B cell (primary cell): ENCODE measurements around the gene OR1A2. TPM values are rescaled to one million over a fixed set of nuclear protein-coding genes. Genes with fewer than 3 reads are reported as not detected.

Source experiments
- ATAC-seq: fragments of 200-7000 bp; cut with Tn5 transposase; one replicate; pipeline ENCODE4 v1.10.0; 2021; ENCODE audit warnings: low read depth, mild to moderate bottlenecking, moderate number of reproducible peaks, moderate library complexity
- CTCF ChIA-PET: fragments of 350-600 bp; sonication (Branson Sonifier 250); formaldehyde crosslinking; loops from one replicate; lab custom pipeline; 2021; ENCODE audit warnings: antibody characterized with exemption, inconsistent platforms; lab: Charles Lee
- POLR2A ChIA-PET: fragments of 350-600 bp; sonication (Branson Sonifier 250); formaldehyde crosslinking; loops from one replicate; lab custom pipeline; 2021; ENCODE audit warnings: antibody characterized with exemption; lab: Charles Lee
- DNase-seq: peaks from one replicate; pipeline ENCODE4 v3.0.0; 2013
- H2AFZ ChIP-seq: 2 replicates; pipeline ENCODE4 v1.6.1; 2012; ENCODE audit warnings: mild to moderate bottlenecking, low read depth, low read length; ENCODE audit not compliant: insufficient read depth, poor library complexity, severe bottlenecking
- H3K27ac ChIP-seq, 2 donors: 1 replicate in 1 of 2; 2 replicates in 1 of 2; pipeline ENCODE4 v1.5.1; 2012 to 2013; ENCODE audit warnings: low read length in 2 of 2, mild to moderate bottlenecking in 2 of 2, moderate library complexity in 1 of 2
- H3K27me3 ChIP-seq, 4 experiments: fragments of 200-600 bp in 1 of 4; sonication (generic) in 1 of 4; replicated peaks in 1 of 4; 1 replicate in 2 of 4; 2 replicates in 2 of 4; pipeline versions ENCODE4 v1.6.1 to v1.7.0; 2013 to 2016; ENCODE audit warnings: low read length in 3 of 4, mild to moderate bottlenecking in 2 of 4, mixed read lengths in 1 of 4, moderate library complexity in 1 of 4; ENCODE audit not compliant: insufficient read depth in 4 of 4, control insufficient read depth in 3 of 4; ENCODE audit errors: control extremely low read depth in 1 of 4
- H3K36me3 ChIP-seq, 2 experiments: replicated peaks in 1 of 2; 1 replicate in 1 of 2; 2 replicates in 1 of 2; pipeline versions ENCODE4 v1.6.1 to v1.7.1; 2013; ENCODE audit warnings: low read length in 1 of 2; ENCODE audit not compliant: insufficient read depth in 2 of 2, control insufficient read depth in 1 of 2; ENCODE audit errors: control extremely low read depth in 1 of 2, extremely low read depth in 1 of 2
- H3K4me1 ChIP-seq, 2 donors: fragments of 200-600 bp in 1 of 2; sonication (generic) in 1 of 2; 1 replicate in 1 of 2; 2 replicates in 1 of 2; pipeline versions ENCODE4 v1.5.1 to v1.6.1; 2013 to 2017; ENCODE audit warnings: low read length in 2 of 2; ENCODE audit not compliant: control insufficient read depth in 2 of 2, insufficient read depth in 2 of 2
- H3K4me2 ChIP-seq: replicated peaks from 2 replicates; pipeline ENCODE3; 2012; ENCODE audit warnings: mild to moderate bottlenecking, low read depth, low read length; ENCODE audit not compliant: poor library complexity, severe bottlenecking
- H3K4me3 ChIP-seq, 5 experiments: fragments of 200-600 bp in 1 of 5; sonication (generic) in 1 of 5; 1 replicate in 3 of 5; 2 replicates in 2 of 5; pipeline versions ENCODE4 v1.5.1 to v1.7.0; 2011 to 2016; ENCODE audit warnings: low read length in 4 of 5, mild to moderate bottlenecking in 4 of 5, low read depth in 2 of 5, control low read depth in 1 of 5, moderate library complexity in 1 of 5; ENCODE audit not compliant: insufficient read depth in 1 of 5; ENCODE audit errors: control extremely low read depth in 1 of 5, extremely low read depth in 1 of 5
- H3K79me2 ChIP-seq: fragments of 200-600 bp; sonication (generic); one replicate; pipeline ENCODE4 v1.6.0; 2016; ENCODE audit warnings: low read length; ENCODE audit not compliant: control insufficient read depth, insufficient read depth
- H3K9ac ChIP-seq: fragments of 200-600 bp; sonication (generic); 2 replicates; pipeline ENCODE4 v1.6.1; 2017; ENCODE audit warnings: mild to moderate bottlenecking, low read length, moderate library complexity
- H3K9me3 ChIP-seq, 3 donors: one replicate each; pipeline versions ENCODE4 v1.6.1 to v1.7.1; 2013; ENCODE audit warnings: low read length in 2 of 3; ENCODE audit not compliant: control insufficient read depth in 2 of 3, insufficient read depth in 1 of 3; ENCODE audit errors: control extremely low read depth in 1 of 3
- H4K20me1 ChIP-seq: 2 replicates; pipeline ENCODE4 v1.6.0; 2012; ENCODE audit warnings: mild to moderate bottlenecking, low read length; ENCODE audit not compliant: insufficient read depth, control insufficient read depth, poor library complexity, severe bottlenecking
- H3K27ac Mint-ChIP-seq: one replicate; pipeline ENCODE4 v1.8.0; 2021; ENCODE audit warnings: mixed read lengths
- H3K27me3 Mint-ChIP-seq: one replicate; pipeline ENCODE4 v1.8.0; 2021; ENCODE audit warnings: mixed read lengths
- H3K4me1 Mint-ChIP-seq: one replicate; pipeline ENCODE4 v1.8.0; 2021; ENCODE audit warnings: mixed read lengths
- H3K4me3 Mint-ChIP-seq: one replicate; pipeline ENCODE4 v1.8.0; 2021; ENCODE audit warnings: mixed read lengths
- H3K9me3 Mint-ChIP-seq: one replicate; pipeline ENCODE4 v1.8.0; 2022; ENCODE audit warnings: mixed read lengths; ENCODE audit not compliant: insufficient read depth
- EZH2 ChIP-seq: IDR thresholded peaks from 2 replicates; pipeline ENCODE4 v1.6.1; 2012; ENCODE audit warnings: borderline replicate concordance, low read depth, mild to moderate bottlenecking, moderate library complexity, low read length; ENCODE audit not compliant: insufficient read depth, poor library complexity, severe bottlenecking
- WGBS: methylation state at CpG from one replicate; pipeline ENCODE4 v1.1.5; 2013; ENCODE audit warnings: missing lambda C conversion rate; ENCODE audit not compliant: insufficient coverage; 5-methylcytosine and 5-hydroxymethylcytosine counted together
- intact Hi-C: fragments of 100-400 bp; cut with micrococcal nuclease; formaldehyde crosslinking; loops from one replicate; pipeline ENCODE4 v1.10.0; 2022
- polyA minus RNA-seq: library from RNA; depleted of rRNA, polyadenylated mRNA; stranded (reverse); fragments of >200 nt; gene quantifications from 2 replicates; pipeline ENCODE4 v1.2.3, GENCODE V29; 2012
- polyA plus RNA-seq: library from polyadenylated mRNA; depleted of rRNA; stranded (reverse); fragments of >200 nt; gene quantifications from 2 replicates; pipeline ENCODE4 v1.2.3, GENCODE V29; 2012
- total RNA-seq, 2 donors: library from RNA; stranded (reverse); fragments of 120-200 nt in 1 of 2; gene quantifications; 1 replicate in 1 of 2; 2 replicates in 1 of 2; pipeline versions ENCODE4 v1.2.3 to v1.2.4, GENCODE V29; 2013 to 2022
- TF ChIP-seq, protein P1 (sequence below): fragments of 200-600 bp; IDR thresholded peaks from one replicate; pipeline ENCODE4 v1.8.0; 2022; ENCODE audit warnings: antibody characterized with exemption, mild to moderate bottlenecking

Gene OR1A2, protein sequence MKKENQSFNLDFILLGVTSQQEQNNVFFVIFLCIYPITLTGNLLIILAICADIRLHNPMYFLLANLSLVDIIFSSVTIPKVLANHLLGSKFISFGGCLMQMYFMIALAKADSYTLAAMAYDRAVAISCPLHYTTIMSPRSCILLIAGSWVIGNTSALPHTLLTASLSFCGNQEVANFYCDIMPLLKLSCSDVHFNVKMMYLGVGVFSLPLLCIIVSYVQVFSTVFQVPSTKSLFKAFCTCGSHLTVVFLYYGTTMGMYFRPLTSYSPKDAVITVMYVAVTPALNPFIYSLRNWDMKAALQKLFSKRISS
- total RNA-seq, result not detected in 2 replicates
- total RNA-seq (2013), result not detected
- polyA plus RNA-seq, result not detected in 2 replicates
- not detected in 2 replicates for polyA minus RNA-seq

DNA sequence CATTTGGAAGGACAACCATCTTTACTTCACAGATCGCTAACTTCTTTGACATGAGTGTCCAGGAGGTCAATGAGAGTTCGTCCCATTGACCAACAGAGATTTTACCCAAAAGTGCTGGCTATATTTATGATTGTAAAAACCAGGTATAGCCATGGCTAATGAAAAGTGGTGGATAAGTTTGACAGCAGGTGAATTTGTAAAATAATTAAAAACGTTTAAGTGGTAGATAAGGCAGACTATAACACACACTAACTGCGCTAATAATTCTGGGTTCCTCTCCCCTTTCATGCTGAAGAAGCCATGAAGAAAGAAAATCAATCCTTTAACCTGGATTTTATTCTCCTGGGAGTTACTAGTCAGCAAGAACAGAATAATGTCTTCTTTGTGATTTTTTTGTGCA lies at the start of gene OR1A2:
OR1A2 (plus strand) TSS at position 301 of the 400 bp plus-strand sequence; CDS start at position 301, 0 bp downstream.
- POLR2A ChIA-PET, result no interaction called here
- intact Hi-C loops, result no loop called here
- ATAC-seq, result no peak

DNA sequence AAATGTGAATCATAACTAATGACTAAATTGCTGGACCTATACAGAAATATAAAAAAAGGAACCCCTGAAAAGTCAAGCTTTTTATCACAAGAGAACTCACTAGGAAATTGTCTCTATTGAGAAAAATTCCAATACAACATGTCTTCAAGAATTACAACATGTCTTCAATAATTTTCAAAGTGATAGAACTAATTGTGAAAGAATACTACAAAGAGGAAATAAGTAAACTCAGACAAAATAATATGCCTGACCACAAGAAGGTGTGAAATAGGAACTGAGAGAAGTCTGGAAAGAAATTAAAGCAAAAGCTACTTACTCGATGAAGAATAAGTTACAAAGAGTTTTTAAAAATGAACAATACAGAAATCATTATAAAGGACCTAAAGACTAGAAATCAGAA lies 40.1 kb upstream of the OR1A2 start:
- TF ChIP-seq, protein P1, sequence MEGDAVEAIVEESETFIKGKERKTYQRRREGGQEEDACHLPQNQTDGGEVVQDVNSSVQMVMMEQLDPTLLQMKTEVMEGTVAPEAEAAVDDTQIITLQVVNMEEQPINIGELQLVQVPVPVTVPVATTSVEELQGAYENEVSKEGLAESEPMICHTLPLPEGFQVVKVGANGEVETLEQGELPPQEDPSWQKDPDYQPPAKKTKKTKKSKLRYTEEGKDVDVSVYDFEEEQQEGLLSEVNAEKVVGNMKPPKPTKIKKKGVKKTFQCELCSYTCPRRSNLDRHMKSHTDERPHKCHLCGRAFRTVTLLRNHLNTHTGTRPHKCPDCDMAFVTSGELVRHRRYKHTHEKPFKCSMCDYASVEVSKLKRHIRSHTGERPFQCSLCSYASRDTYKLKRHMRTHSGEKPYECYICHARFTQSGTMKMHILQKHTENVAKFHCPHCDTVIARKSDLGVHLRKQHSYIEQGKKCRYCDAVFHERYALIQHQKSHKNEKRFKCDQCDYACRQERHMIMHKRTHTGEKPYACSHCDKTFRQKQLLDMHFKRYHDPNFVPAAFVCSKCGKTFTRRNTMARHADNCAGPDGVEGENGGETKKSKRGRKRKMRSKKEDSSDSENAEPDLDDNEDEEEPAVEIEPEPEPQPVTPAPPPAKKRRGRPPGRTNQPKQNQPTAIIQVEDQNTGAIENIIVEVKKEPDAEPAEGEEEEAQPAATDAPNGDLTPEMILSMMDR, result no peak
- TF ChIP-seq EZH2, result no peak
- Histone ChIP-seq H3K27me3 (peaks cover 0 to 4% (median 0%) of the 10 kb centered on the region in 4 experiments), H3K9me3 (peaks cover 1 to 4% (median 3%) of the 10 kb centered on the region in 3 donors), H2AFZ (no peak overlapping the region), H3K4me2 (peak overlapping the region; percentile 40), H3K4me1 (peaks cover 7 to 19% of the 10 kb centered on the region in 2 donors), H3K27ac (no peak overlapping the region), H3K4me3 (no peak overlapping the region), H3K36me3 (no peaks in the 10 kb centered on the region), H4K20me1 (no peaks in the 10 kb centered on the region), H3K79me2 (no peaks in the 10 kb centered on the region), H3K9ac (no peak overlapping the region)
- Mint-ChIP-seq H3K9me3 (no peaks in the 10 kb centered on the region), H3K27ac (no peak overlapping the region), H3K4me1 (peaks cover 17% of the 10 kb centered on the region), H3K27me3 (peaks cover 15% of the 10 kb centered on the region), H3K4me3 (peak overlapping the region; percentile 2)
- ChIA-PET POLR2A (no interaction called here), CTCF (no interaction called here)
- DNase-seq, result peak; percentile 32
- intact Hi-C loops, result no loop called here
- no peak for ATAC-seq
- no CpG with 5 or more reads among the region's 1 CpG for WGBS

More for the DNA sequence above, at the start of gene OR1A2:
- no peaks in the 10 kb centered on the region for H4K20me1 ChIP-seq
- H3K4me2 ChIP-seq, result no peak within 1 kb of the TSS
- no peaks in the 10 kb centered on the region for H3K36me3 ChIP-seq
- Mint-ChIP-seq H3K4me1 (no peaks in the 10 kb centered on the region), H3K9me3 (peaks cover 2% of the 10 kb centered on the region), H3K27ac (no peak within 1 kb of the TSS), H3K4me3 (no peak within 1 kb of the TSS), H3K27me3 (peaks cover 40% of the 10 kb centered on the region)
- no peak within 1 kb of the TSS for H3K9ac ChIP-seq
- H3K27ac ChIP-seq, result no peak within 1 kb of the TSS
- no peak within 1 kb of the TSS for H3K4me3 ChIP-seq
- no peak for DNase-seq
- peaks cover 0 to 9% (median 2%) of the 10 kb centered on the region in 4 experiments for H3K27me3 ChIP-seq
- TF ChIP-seq, protein P1, result no peak
- no peak for TF ChIP-seq EZH2
- H3K4me1 ChIP-seq, result no peaks in the 10 kb centered on the region
- peaks cover 0 to 17% (median 10%) of the 10 kb centered on the region in 3 donors for H3K9me3 ChIP-seq
- no peak within 1 kb of the TSS for H2AFZ ChIP-seq
- CTCF ChIA-PET, result no interaction called here
- H3K79me2 ChIP-seq, result no peaks in the 10 kb centered on the region
- WGBS, result 88% methylated on average over 1 of the region's 4 CpGs
